MM.1S (cell line): ENCODE data around the gene AEN.

Experiments
- DNase-seq: peaks from one replicate; pipeline ENCODE4 v3.0.0-alpha.2; 2015
- H2AFZ ChIP-seq: fragments of 300-600 bp; sonication (generic); 2 replicates; pipeline ENCODE4 v1.6.0; 2016; ENCODE audit warnings: antibody characterized with exemption, low read length
- H3F3A ChIP-seq: fragments of 300-600 bp; sonication (generic); 2 replicates; pipeline ENCODE4 v1.6.1; 2016; ENCODE audit warnings: mild to moderate bottlenecking, antibody characterized with exemption, low read length, moderate library complexity, mixed read lengths; ENCODE audit not compliant: insufficient read depth
- H3K27ac ChIP-seq: fragments of 300-600 bp; sonication (generic); 2 replicates; pipeline ENCODE4 v1.5.1; 2016; ENCODE audit warnings: mild to moderate bottlenecking, low read length
- H3K27me3 ChIP-seq: fragments of 300-600 bp; sonication (generic); replicated peaks from 2 replicates; pipeline ENCODE4 v1.6.0; 2016; ENCODE audit warnings: low read length; ENCODE audit not compliant: insufficient read depth
- H3K36me3 ChIP-seq: fragments of 300-600 bp; sonication (generic); replicated peaks from 2 replicates; pipeline ENCODE4 v1.6.1; 2016; ENCODE audit warnings: mild to moderate bottlenecking, low read length, mixed read lengths; ENCODE audit not compliant: insufficient read depth
- H3K4me1 ChIP-seq: fragments of 300-600 bp; sonication (generic); 2 replicates; pipeline ENCODE4 v1.6.1; 2016; ENCODE audit warnings: low read length, mixed read lengths
- H3K4me2 ChIP-seq: fragments of 300-600 bp; sonication (generic); 2 replicates; pipeline ENCODE4 v1.6.0; 2016; ENCODE audit warnings: low read depth, low read length
- H3K4me3 ChIP-seq: fragments of 300-600 bp; sonication (generic); 2 replicates; pipeline ENCODE4 v1.5.1; 2016; ENCODE audit warnings: low read length, mixed read lengths
- H3K79me2 ChIP-seq: fragments of 300-600 bp; sonication (generic); 2 replicates; pipeline ENCODE4 v1.6.1; 2016; ENCODE audit warnings: mixed run types, low read length, mixed read lengths
- H3K9ac ChIP-seq: fragments of 300-600 bp; sonication (generic); 2 replicates; pipeline ENCODE4 v1.6.1; 2016; ENCODE audit warnings: low read length, mixed read lengths
- H3K9me2 ChIP-seq: fragments of 300-600 bp; sonication (generic); replicated peaks from 2 replicates; pipeline ENCODE4 v1.6.1; 2016; ENCODE audit warnings: mild to moderate bottlenecking, low read length, mixed read lengths; ENCODE audit not compliant: insufficient read depth
- H3K9me3 ChIP-seq: fragments of 300-600 bp; sonication (generic); replicated peaks from 2 replicates; pipeline ENCODE4 v1.6.1; 2016; ENCODE audit warnings: mild to moderate bottlenecking, low read length, mixed read lengths; ENCODE audit not compliant: insufficient read depth
- H4K20me1 ChIP-seq: fragments of 300-600 bp; sonication (generic); 2 replicates; pipeline ENCODE4 v1.6.1; 2016; ENCODE audit warnings: mild to moderate bottlenecking, low read length, moderate library complexity, mixed read lengths; ENCODE audit not compliant: insufficient read depth
- EZH2 ChIP-seq: fragments of 300-600 bp; sonication (generic); optimal IDR thresholded peaks from 2 replicates; pipeline ENCODE3; 2017; ENCODE audit warnings: low read depth, mild to moderate bottlenecking, antibody characterized with exemption, low read length, mixed read lengths
- EZH2phosphoT487 ChIP-seq: fragments of 300-600 bp; sonication (generic); IDR thresholded peaks from 2 replicates; pipeline ENCODE4 v1.6.1; 2018; ENCODE audit warnings: antibody characterized with exemption, low read length
- TF ChIP-seq, protein P1 (sequence below): fragments of 300-600 bp; sonication (generic); IDR thresholded peaks from 2 replicates; pipeline ENCODE4 v1.5.1; 2016; ENCODE audit warnings: antibody characterized with exemption, low read length, mixed read lengths

Gene AEN

DNA sequence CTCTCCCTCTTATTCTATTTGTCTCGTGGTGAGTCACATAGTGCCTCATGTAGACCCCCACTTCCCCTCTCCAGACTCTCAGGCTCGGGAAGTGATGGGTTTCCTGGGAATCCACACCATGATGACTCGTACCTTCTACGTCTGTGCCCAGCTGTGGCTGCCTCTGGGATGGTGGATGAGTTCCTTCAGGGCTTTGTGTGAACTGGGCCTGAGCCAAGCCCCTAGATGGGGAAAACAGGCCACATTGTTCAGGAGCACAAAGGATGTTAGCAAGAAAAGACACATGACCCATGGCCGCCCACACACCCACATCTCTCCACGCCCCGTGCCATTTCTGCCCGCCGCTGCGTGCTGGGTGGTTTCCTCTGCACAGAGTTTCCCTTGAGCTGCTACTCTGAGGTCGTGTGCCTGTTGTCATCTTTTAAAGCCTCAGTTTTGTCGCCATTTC, 28.2 kb downstream of the AEN start:
- no peaks in the 10 kb centered on the region for H3K4me1 ChIP-seq
- no peak overlapping the region for H3K27ac ChIP-seq
- no peaks in the 10 kb centered on the region for H3K9me2 ChIP-seq
- DNase-seq = no peak
- H3K9me3 ChIP-seq = no peaks in the 10 kb centered on the region
- H2AFZ ChIP-seq = no peak overlapping the region
- no peaks in the 10 kb centered on the region for H4K20me1 ChIP-seq
- H3K36me3 ChIP-seq = no peaks in the 10 kb centered on the region
- H3K27me3 ChIP-seq = no peaks in the 10 kb centered on the region
- H3K9ac ChIP-seq = no peak overlapping the region
- H3K4me2 ChIP-seq = no peak overlapping the region
- TF ChIP-seq EZH2 (no peak), EZH2phosphoT487 (no peak)
- TF ChIP-seq, protein P1, sequence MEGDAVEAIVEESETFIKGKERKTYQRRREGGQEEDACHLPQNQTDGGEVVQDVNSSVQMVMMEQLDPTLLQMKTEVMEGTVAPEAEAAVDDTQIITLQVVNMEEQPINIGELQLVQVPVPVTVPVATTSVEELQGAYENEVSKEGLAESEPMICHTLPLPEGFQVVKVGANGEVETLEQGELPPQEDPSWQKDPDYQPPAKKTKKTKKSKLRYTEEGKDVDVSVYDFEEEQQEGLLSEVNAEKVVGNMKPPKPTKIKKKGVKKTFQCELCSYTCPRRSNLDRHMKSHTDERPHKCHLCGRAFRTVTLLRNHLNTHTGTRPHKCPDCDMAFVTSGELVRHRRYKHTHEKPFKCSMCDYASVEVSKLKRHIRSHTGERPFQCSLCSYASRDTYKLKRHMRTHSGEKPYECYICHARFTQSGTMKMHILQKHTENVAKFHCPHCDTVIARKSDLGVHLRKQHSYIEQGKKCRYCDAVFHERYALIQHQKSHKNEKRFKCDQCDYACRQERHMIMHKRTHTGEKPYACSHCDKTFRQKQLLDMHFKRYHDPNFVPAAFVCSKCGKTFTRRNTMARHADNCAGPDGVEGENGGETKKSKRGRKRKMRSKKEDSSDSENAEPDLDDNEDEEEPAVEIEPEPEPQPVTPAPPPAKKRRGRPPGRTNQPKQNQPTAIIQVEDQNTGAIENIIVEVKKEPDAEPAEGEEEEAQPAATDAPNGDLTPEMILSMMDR = no peak
- H3K4me3 ChIP-seq = no peak overlapping the region
- 0 out of 2 replicates have a peak, but pooled peaks cover 5% of the 10 kb centered on the region for H3F3A ChIP-seq
- H3K79me2 ChIP-seq = peaks cover 33% of the 10 kb centered on the region

DNA sequence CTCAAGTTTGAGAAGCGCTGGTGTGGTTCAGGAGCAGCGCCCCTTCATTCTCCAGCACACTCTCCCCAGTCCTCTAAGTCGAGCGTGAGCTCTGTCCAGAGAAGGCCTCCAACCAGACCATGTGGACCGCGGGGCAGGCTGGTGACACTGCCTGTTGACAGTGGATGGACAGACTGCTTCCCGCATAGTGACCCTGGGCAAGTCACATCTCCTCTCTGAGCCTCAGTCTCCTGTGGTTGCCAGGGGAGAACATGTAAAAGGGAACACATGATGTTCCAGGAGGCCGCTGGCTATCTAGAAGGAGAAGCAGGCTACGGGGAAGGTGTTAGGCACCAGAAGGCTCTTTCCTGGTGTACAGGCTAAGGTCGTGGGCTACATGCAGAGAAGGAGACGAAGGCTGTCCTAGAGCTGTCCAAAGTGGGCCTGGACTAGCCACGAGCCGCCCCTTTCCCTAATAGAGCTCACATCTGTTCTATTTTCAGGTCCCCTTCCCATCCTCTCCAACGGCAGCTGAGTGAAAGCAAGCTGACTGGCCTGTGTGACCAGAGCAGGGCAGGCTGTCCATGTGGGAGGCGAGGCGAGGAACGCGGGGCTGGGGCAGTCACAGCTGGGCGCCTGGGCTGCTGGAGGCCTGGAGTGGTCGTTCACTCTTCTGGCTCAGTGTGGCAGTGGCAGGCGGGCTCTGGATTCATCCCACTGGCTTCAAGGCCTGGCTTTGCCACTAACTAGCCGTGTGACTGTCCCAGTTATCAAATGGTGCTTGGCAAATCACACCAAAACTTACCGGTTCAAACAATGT, 28.8 kb downstream of the AEN start:
- H3K4me2 ChIP-seq = no peak overlapping the region
- no peak overlapping the region for H3K27ac ChIP-seq
- H3K27me3 ChIP-seq = no peaks in the 10 kb centered on the region

DNA sequence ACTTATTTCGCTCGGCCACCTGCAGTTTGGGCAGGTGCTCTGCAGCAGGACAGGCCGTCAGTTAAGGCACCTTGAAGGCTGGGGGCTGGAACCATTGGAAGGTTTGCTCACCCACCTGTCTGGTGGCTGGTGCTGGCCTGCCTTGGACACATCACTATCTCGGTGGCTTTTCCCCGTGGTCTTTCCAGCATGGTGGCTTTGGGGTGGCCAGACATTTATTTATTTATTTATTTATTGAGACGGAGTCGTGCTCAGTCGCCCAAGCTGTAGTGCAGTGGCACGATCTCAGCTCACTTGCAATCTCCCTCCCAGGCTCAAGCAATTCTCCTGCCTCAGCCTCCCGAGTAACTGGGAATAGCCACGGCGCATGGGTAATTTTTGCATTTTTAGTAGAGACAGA, 29.4 kb downstream of the AEN start:
- no peaks in the 10 kb centered on the region for H4K20me1 ChIP-seq

More for the DNA sequence above, 28.8 kb downstream of the AEN start:
- H3K36me3 ChIP-seq = no peaks in the 10 kb centered on the region
- no peaks in the 10 kb centered on the region for H4K20me1 ChIP-seq
- no peaks in the 10 kb centered on the region for H3K9me2 ChIP-seq
- H3K4me1 ChIP-seq = no peaks in the 10 kb centered on the region
- DNase-seq = no peak
- H2AFZ ChIP-seq = no peak overlapping the region
- no peaks in the 10 kb centered on the region for H3K9me3 ChIP-seq
- peaks cover 27% of the 10 kb centered on the region for H3K79me2 ChIP-seq
- peaks cover 8% of the 10 kb centered on the region; the same call in 1 of the 2 replicates for H3F3A ChIP-seq
- TF ChIP-seq, protein P1 = no peak
- TF ChIP-seq EZH2phosphoT487 = no peak
- no peak overlapping the region for H3K4me3 ChIP-seq
- no peak overlapping the region for H3K9ac ChIP-seq

More for the DNA sequence above, 29.4 kb downstream of the AEN start:
- Histone ChIP-seq H3K79me2 (peaks cover 21% of the 10 kb centered on the region), H3K9me3 (no peaks in the 10 kb centered on the region), H3K4me2 (no peak overlapping the region), H3K4me3 (no peak overlapping the region), H3K27me3 (no peaks in the 10 kb centered on the region), H3K27ac (no peak overlapping the region), H3K9ac (no peak overlapping the region), H3K9me2 (no peaks in the 10 kb centered on the region), H2AFZ (no peak overlapping the region), H3K4me1 (no peaks in the 10 kb centered on the region), H3K36me3 (no peaks in the 10 kb centered on the region), H3F3A (peaks cover 14% of the 10 kb centered on the region)
- no peak for DNase-seq
- TF ChIP-seq EZH2phosphoT487 (no peak), EZH2 (no peak)
- TF ChIP-seq, protein P1 = no peak
